T-cell (primary cell): ENCODE measurements around the gene CTDSPL. TPM values are rescaled to one million over a fixed set of nuclear protein-coding genes. Genes with fewer than 3 reads are reported as not detected.

ENCODE experiments used
- ATAC-seq, 4 experiments: fragments of 200-7000 bp in 3 of 4; fragments of 150-1000 bp in 1 of 4; cut with Tn5 transposase; replicated peaks in 1 of 4; 1 replicate in 3 of 4; 2 replicates in 1 of 4; pipeline ENCODE4 v1.10.0; 2021; ENCODE audit warnings: moderate library complexity in 3 of 4, mild to moderate bottlenecking in 2 of 4, moderate number of reproducible peaks in 1 of 4
- CTCF ChIA-PET, 2 donors: fragments of 300-600 bp; sonication (Branson Sonifier 250); formaldehyde crosslinking; loops; one replicate each; lab custom pipeline; 2022; ENCODE audit warnings: antibody characterized with exemption in 2 of 2; lab: Charles Lee
- POLR2A ChIA-PET, 2 donors: fragments of 300-600 bp; sonication (Branson Sonifier 250); formaldehyde crosslinking; loops; one replicate each; lab custom pipeline; 2022; ENCODE audit warnings: antibody characterized with exemption in 2 of 2; lab: Charles Lee
- DNase-seq, 35 experiments: peaks; one replicate each; pipeline versions ENCODE4 v3.0.0 to v3.0.0-alpha.2; 2013 to 2023
- H3K27ac ChIP-seq: one replicate; pipeline ENCODE4 v1.5.1; 2013; ENCODE audit warnings: low read length
- H3K27me3 ChIP-seq, 2 experiments: replicated peaks in 1 of 2; 1 replicate in 1 of 2; 2 replicates in 1 of 2; pipeline versions ENCODE4 v1.6.1 to v1.7.0; 2013; ENCODE audit warnings: low read length in 1 of 2, mixed read lengths in 1 of 2; ENCODE audit not compliant: control insufficient read depth in 2 of 2, insufficient read depth in 2 of 2; ENCODE audit errors: extremely low read depth in 1 of 2
- H3K36me3 ChIP-seq, 2 donors: 1 replicate in 1 of 2; 2 replicates in 1 of 2; pipeline versions ENCODE4 v1.6.1 to v1.7.0; 2013; ENCODE audit warnings: low read length in 1 of 2; ENCODE audit not compliant: control insufficient read depth in 2 of 2, insufficient read depth in 1 of 2; ENCODE audit errors: extremely low read depth in 1 of 2
- H3K4me1 ChIP-seq, 2 experiments: 1 replicate in 1 of 2; 2 replicates in 1 of 2; pipeline versions ENCODE4 v1.6.1 to v1.7.0; 2013; ENCODE audit warnings: low read length in 2 of 2, mixed read lengths in 1 of 2; ENCODE audit not compliant: insufficient read depth in 2 of 2, control insufficient read depth in 1 of 2; ENCODE audit errors: extremely low read depth in 1 of 2
- H3K4me3 ChIP-seq, 2 donors: 1 replicate in 1 of 2; 2 replicates in 1 of 2; pipeline versions ENCODE4 v1.5.1 to v1.7.0; 2013; ENCODE audit warnings: mild to moderate bottlenecking in 2 of 2, low read length in 1 of 2, moderate library complexity in 1 of 2; ENCODE audit not compliant: control insufficient read depth in 1 of 2; ENCODE audit errors: extremely low read depth in 1 of 2
- H3K9me3 ChIP-seq: 2 replicates; pipeline ENCODE4 v1.7.0; 2013
- H3K27ac Mint-ChIP-seq, 2 donors: one replicate each; pipeline ENCODE4 v1.8.0; 2020 to 2021; ENCODE audit warnings: mild to moderate bottlenecking in 2 of 2, mixed read lengths in 2 of 2
- H3K27me3 Mint-ChIP-seq, 2 donors: one replicate each; pipeline ENCODE4 v1.8.0; 2021 to 2022; ENCODE audit warnings: mixed read lengths in 2 of 2
- H3K36me3 Mint-ChIP-seq: one replicate; pipeline ENCODE4 v1.8.0; 2021; ENCODE audit warnings: mixed read lengths
- H3K4me1 Mint-ChIP-seq, 3 donors: one replicate each; pipeline ENCODE4 v1.8.0; 2020 to 2022; ENCODE audit warnings: mixed read lengths in 3 of 3, mild to moderate bottlenecking in 1 of 3
- H3K4me3 Mint-ChIP-seq, 3 donors: one replicate each; pipeline ENCODE4 v1.8.0; 2020 to 2022; ENCODE audit warnings: mild to moderate bottlenecking in 3 of 3, mixed read lengths in 3 of 3, moderate library complexity in 3 of 3
- H3K9me3 Mint-ChIP-seq, 3 donors: one replicate each; pipeline ENCODE4 v1.8.0; 2020 to 2022; ENCODE audit warnings: mixed read lengths in 3 of 3
- WGBS: methylation state at CpG from one replicate; pipeline ENCODE4 v1.1.5; 2013; ENCODE audit warnings: missing lambda C conversion rate; ENCODE audit not compliant: insufficient coverage; 5-methylcytosine and 5-hydroxymethylcytosine counted together
- total RNA-seq, 35 experiments: library from RNA in 6 of 35; stranded (reverse) in 6 of 35; fragments of 120-200 nt in 1 of 35; gene quantifications; one replicate each; pipeline versions ENCODE4 v1.2.1 to v1.2.4 and lab custom pipeline; 2013 to 2026

Gene CTDSPL
- total RNA-seq, 5 donors from 2014 or later (not counting 1 experiment from before 2014, with no cell fraction given): 0.54 to 2.5 (median 2.0) TPM

GRCh38 chr3:37997342-37997741 lies 135.7 kb downstream of the CTDSPL start:
- H3K27ac ChIP-seq: peak overlapping the region; percentile 85
- whole genome bisulfite sequencing: 90% methylated on average over 6 of the region's 10 CpGs

GRCh38 chr3:37997791-37998370 lies 136.2 kb downstream of the CTDSPL start:
- no peak overlapping the region for H3K4me3 ChIP-seq
- H3K4me1 ChIP-seq: peaks cover 29 to 56% of the 10 kb centered on the region in 2 experiments
- Mint-ChIP-seq H3K9me3 (no peaks in the 10 kb centered on the region), H3K4me3 (peak overlapping the region; percentile 70 to 72 (median 71)), H3K27me3 (no peaks in the 10 kb centered on the region), H3K27ac (peak overlapping the region; percentile 96 to 98), H3K36me3 (peaks cover 24% of the 10 kb centered on the region), H3K4me1 (peaks cover 58 to 66% (median 59%) of the 10 kb centered on the region in 3 donors)
- ChIA-PET CTCF (interaction anchor here (0.6 to 1.8 kb wide), 4 partner anchors 24 to 168 kb away, joined by 4 to 39 read pairs (median 13); partner anchors contain the start of gene DLEC1 (in 1 of the 2)), POLR2A (no interaction called here)
- peak in 2 of 35 experiments; percentile 2 to 11 for DNase-seq
- H3K9me3 ChIP-seq: no peaks in the 10 kb centered on the region
- WGBS: 72% methylated on average over 4 of the region's 6 CpGs
- no peak for ATAC-seq
- peaks cover 21 to 33% of the 10 kb centered on the region in 2 donors for H3K36me3 ChIP-seq
- H3K27me3 ChIP-seq: no peaks in the 10 kb centered on the region
- H3K27ac ChIP-seq: peak overlapping the region; percentile 85

More at GRCh38 chr3:37997342-37997741, 135.7 kb downstream of the CTDSPL start:
- H3K27ac Mint-ChIP-seq: peak overlapping the region in 1 of 2 donors; percentile 98
- H3K9me3 ChIP-seq: no peaks in the 10 kb centered on the region
- H3K4me3 Mint-ChIP-seq: peak overlapping the region in 1 of 3 donors; percentile 93
- DNase-seq: peak in 2 of 35 experiments; percentile 1 to 12
- CTCF ChIA-PET: interaction anchor here (0.5 to 1.8 kb wide), 13 partner anchors 8 to 783 kb away, joined by 3 to 39 read pairs (median 4); partner anchors contain the start of genes ACAA1 (in 1 of the 2), DLEC1 (in 1 of the 2) and MYD88 (in 1 of the 2)
- no peaks in the 10 kb centered on the region for H3K27me3 Mint-ChIP-seq
- H3K4me1 ChIP-seq: peaks cover 29 to 55% of the 10 kb centered on the region in 2 experiments
- peaks cover 24% of the 10 kb centered on the region for H3K36me3 Mint-ChIP-seq
- H3K27me3 ChIP-seq: no peaks in the 10 kb centered on the region
- POLR2A ChIA-PET: interaction anchor here (0.6 to 1.0 kb wide), 2 partner anchors 42 to 144 kb away, joined by 5 to 6 read pairs; partner anchors contain the start of gene DLEC1 (in 1 of the 2)
- peaks cover 21 to 28% of the 10 kb centered on the region in 2 donors for H3K36me3 ChIP-seq
- ATAC-seq: no peak
- no peak overlapping the region for H3K4me3 ChIP-seq
- peaks cover 57 to 69% (median 58%) of the 10 kb centered on the region in 3 donors for H3K4me1 Mint-ChIP-seq
- no peaks in the 10 kb centered on the region for H3K9me3 Mint-ChIP-seq

- Mint-ChIP-seq H3K4me3 (peak overlapping the region in 1 of 3 donors; percentile 72), H3K27me3 (no peaks in the 10 kb centered on the region), H3K27ac (peak overlapping the region; percentile 77 to 81), H3K36me3 (peaks cover 28% of the 10 kb centered on the region), H3K4me1 (peaks cover 56 to 60% (median 57%) of the 10 kb centered on the region in 3 donors), H3K9me3 (no peaks in the 10 kb centered on the region)
- 83% methylated on average over 2 of the region's 6 CpGs for WGBS
- H3K36me3 ChIP-seq: peaks cover 21 to 43% of the 10 kb centered on the region in 2 donors
- no peak overlapping the region for H3K4me3 ChIP-seq
- no peak overlapping the region for H3K27ac ChIP-seq
- H3K4me1 ChIP-seq: peaks cover 22 to 59% of the 10 kb centered on the region in 2 experiments
- ChIA-PET CTCF (no interaction called here), POLR2A (no interaction called here)
- DNase-seq: no peak
- no peak for ATAC-seq
- H3K9me3 ChIP-seq: no peaks in the 10 kb centered on the region
- H3K27me3 ChIP-seq: no peaks in the 10 kb centered on the region
These were observed 138.2 kb downstream of the CTDSPL start for GRCh38 chr3:37999836-38000235.

- Histone ChIP-seq H3K27ac (no peak overlapping the region), H3K27me3 (no peaks in the 10 kb centered on the region), H3K4me1 (peaks cover 17 to 56% of the 10 kb centered on the region in 2 experiments), H3K36me3 (peaks cover 21 to 47% of the 10 kb centered on the region in 2 donors), H3K4me3 (no peak overlapping the region), H3K9me3 (no peaks in the 10 kb centered on the region)
- CTCF ChIA-PET: interaction anchor here in 1 of 2 donors (0.7 kb wide), 1 partner anchor 33 kb away, joined by 3 read pairs; no protein-coding TSS in a partner anchor
- Mint-ChIP-seq H3K9me3 (no peaks in the 10 kb centered on the region), H3K36me3 (peaks cover 29% of the 10 kb centered on the region), H3K27me3 (no peaks in the 10 kb centered on the region), H3K27ac (peak overlapping the region; percentile 7 to 55), H3K4me1 (peaks cover 52 to 60% (median 52%) of the 10 kb centered on the region in 3 donors), H3K4me3 (peak overlapping the region in 1 of 3 donors; percentile 24)
- POLR2A ChIA-PET: no interaction called here
- 98% methylated on average over 3 of the region's 6 CpGs for WGBS
- no peak for ATAC-seq
- DNase-seq: peak in 1 of 35 experiments; percentile 10
These were observed 138.7 kb downstream of the CTDSPL start for GRCh38 chr3:38000242-38000916.

- Histone ChIP-seq H3K4me1 (peaks cover 11 to 50% of the 10 kb centered on the region in 2 experiments), H3K36me3 (peaks cover 24 to 52% of the 10 kb centered on the region in 2 donors), H3K9me3 (no peaks in the 10 kb centered on the region), H3K27ac (no peak overlapping the region), H3K27me3 (no peaks in the 10 kb centered on the region), H3K4me3 (no peak overlapping the region)
- Mint-ChIP-seq H3K4me1 (peaks cover 46 to 54% (median 46%) of the 10 kb centered on the region in 3 donors), H3K9me3 (no peaks in the 10 kb centered on the region), H3K4me3 (no peak overlapping the region), H3K36me3 (peaks cover 28% of the 10 kb centered on the region), H3K27ac (no peak overlapping the region), H3K27me3 (no peaks in the 10 kb centered on the region)
- DNase-seq (no peak), ATAC-seq (no peak)
- ChIA-PET CTCF (interaction anchor here (0.6 to 1.3 kb wide), 5 partner anchors 26 to 654 kb away, joined by 3 to 5 read pairs (median 3); no protein-coding TSS in a partner anchor), POLR2A (no interaction called here)
- WGBS: 96% methylated on average over 6 of the region's 6 CpGs
These were observed 139.3 kb downstream of the CTDSPL start for GRCh38 chr3:38000965-38001455.
